ENCODE measurements around the gene TMEM43. TPM values are rescaled to one million over a fixed set of nuclear protein-coding genes. Genes with fewer than 3 reads are reported as not detected.
A peak's percentile ranks its signal among the peaks of the same experiment; 100 is the strongest.
"Not testable (repeated sequence)": the region's sequence is repeated elsewhere in the genome, so short reads cannot be mapped to it uniquely, and the experiment has no call there.

The TMEM43 gene
- total RNA-seq, 2 experiments from 2014 or later = 40.4 to 42.0 TPM

GRCh38 chr3:14113965-14114635 lies 10.8 kb upstream of the TMEM43 start:
- H3K9me3 Mint-ChIP-seq = no peaks in the 10 kb centered on the region
- POLR2A ChIA-PET = no interaction called here
- no peak overlapping the region for H3K27ac Mint-ChIP-seq
- CTCF ChIA-PET = interaction anchor here (1.1 to 1.5 kb wide), 4 partner anchors 11 to 218 kb away, joined by 3 to 7 read pairs (median 4); partner anchors contain the start of genes CHCHD4 and TMEM43
- H3K4me3 Mint-ChIP-seq = no peak overlapping the region
- no peaks in the 10 kb centered on the region for H3K4me1 Mint-ChIP-seq
- H3K36me3 Mint-ChIP-seq (ENCODE audit: low read depth) = peaks cover 27% of the 10 kb centered on the region
- DNase-seq = no peak
- no peaks in the 10 kb centered on the region for H3K27me3 Mint-ChIP-seq

DNA sequence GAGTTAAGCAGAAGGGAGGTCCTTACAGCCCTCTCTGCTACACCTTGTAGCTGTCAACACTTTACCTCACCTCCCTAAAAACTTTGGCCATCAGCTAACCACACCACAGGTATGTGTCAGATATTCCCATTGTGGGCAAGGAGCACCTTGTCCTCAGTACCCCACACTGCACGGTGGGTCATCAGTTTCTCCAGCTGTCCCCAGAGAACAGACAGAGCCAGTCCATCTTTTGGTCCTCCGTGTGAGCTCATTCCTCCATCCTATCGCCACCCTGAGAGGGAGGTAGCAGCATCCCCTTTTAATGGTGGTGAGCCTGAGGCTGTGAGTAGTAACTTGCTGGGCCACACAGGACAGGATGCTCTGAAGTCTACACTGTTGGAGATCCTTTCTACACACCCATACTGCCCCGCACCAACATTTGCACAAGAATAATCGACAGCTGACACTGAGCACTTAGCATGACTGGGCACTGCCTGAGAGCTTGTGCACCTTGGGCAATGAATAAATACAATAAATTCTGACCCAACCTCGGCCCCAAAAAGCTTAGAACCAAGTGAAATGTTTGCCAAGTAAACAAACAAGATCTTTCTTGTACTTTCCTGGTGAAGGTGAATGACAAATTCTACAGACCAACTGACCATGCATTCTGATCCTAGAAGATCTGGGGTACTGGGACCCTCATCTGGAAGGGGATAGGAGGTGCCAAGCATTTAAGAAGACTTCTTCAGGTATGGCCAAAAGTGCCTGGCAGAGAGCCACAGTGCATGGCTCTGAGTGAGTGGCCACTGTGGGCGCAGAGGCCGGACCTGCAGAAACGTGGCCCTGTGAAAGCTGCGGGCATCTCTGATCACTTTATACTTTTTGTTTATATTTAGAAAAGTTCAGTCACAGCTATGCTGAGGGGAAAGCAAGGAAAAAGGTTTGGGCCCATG lies 7.1 kb upstream of the TMEM43 start:
- CTCF ChIA-PET = interaction anchor here (0.5 to 1.5 kb wide), 5 partner anchors 12 to 214 kb away, joined by 3 to 4 read pairs (median 3); no protein-coding TSS in a partner anchor

GRCh38 chr3:14118400-14119381 lies 6.2 kb upstream of the TMEM43 start:
- ChIA-PET POLR2A (no interaction called here), CTCF (interaction anchor here (0.5 to 1.3 kb wide), 3 partner anchors 12 to 213 kb away, joined by 3 to 4 read pairs (median 3); no protein-coding TSS in a partner anchor)
- peaks cover 23% of the 10 kb centered on the region for H3K36me3 Mint-ChIP-seq (ENCODE audit: low read depth)

More for the DNA sequence above, 7.1 kb upstream of the TMEM43 start:
- DNase-seq = no peak
- Mint-ChIP-seq H3K9me3 (no peaks in the 10 kb centered on the region), H3K27me3 (no peaks in the 10 kb centered on the region), H3K27ac (no peak overlapping the region), H3K4me1 (peaks cover 26% of the 10 kb centered on the region), H3K36me3 (ENCODE audit: low read depth) (peaks cover 30% of the 10 kb centered on the region), H3K4me3 (no peak overlapping the region)
- POLR2A ChIA-PET = no interaction called here

GRCh38 chr3:14119651-14120050 lies 5.2 kb upstream of the TMEM43 start:
- CTCF ChIA-PET = no interaction called here
- H3K4me1 Mint-ChIP-seq = peaks cover 38% of the 10 kb centered on the region
- peaks cover 23% of the 10 kb centered on the region for H3K36me3 Mint-ChIP-seq (ENCODE audit: low read depth)
- H3K4me3 Mint-ChIP-seq = no peak overlapping the region
- POLR2A ChIA-PET = no interaction called here
- DNase-seq = no peak
- H3K9me3 Mint-ChIP-seq = no peaks in the 10 kb centered on the region
- no peak overlapping the region for H3K27ac Mint-ChIP-seq
- H3K27me3 Mint-ChIP-seq = no peaks in the 10 kb centered on the region

More at GRCh38 chr3:14118400-14119381, 6.2 kb upstream of the TMEM43 start:
- Mint-ChIP-seq H3K4me3 (no peak overlapping the region), H3K27me3 (no peaks in the 10 kb centered on the region), H3K27ac (no peak overlapping the region), H3K4me1 (peaks cover 36% of the 10 kb centered on the region), H3K9me3 (no peaks in the 10 kb centered on the region)
- no peak for DNase-seq

- Mint-ChIP-seq H3K36me3 (ENCODE audit: low read depth) (peaks cover 23% of the 10 kb centered on the region), H3K27ac (no peak overlapping the region), H3K9me3 (no peaks in the 10 kb centered on the region), H3K4me1 (peaks cover 38% of the 10 kb centered on the region), H3K27me3 (no peaks in the 10 kb centered on the region), H3K4me3 (no peak overlapping the region)
- ChIA-PET CTCF (interaction anchor here (1.6 kb wide), 1 partner anchor 14 kb away, joined by 3 read pairs; no protein-coding TSS in a partner anchor), POLR2A (no interaction called here)
- no peak for DNase-seq
Measured at GRCh38 chr3:14120111-14120920, 4.5 kb upstream of the TMEM43 start.

DNA sequence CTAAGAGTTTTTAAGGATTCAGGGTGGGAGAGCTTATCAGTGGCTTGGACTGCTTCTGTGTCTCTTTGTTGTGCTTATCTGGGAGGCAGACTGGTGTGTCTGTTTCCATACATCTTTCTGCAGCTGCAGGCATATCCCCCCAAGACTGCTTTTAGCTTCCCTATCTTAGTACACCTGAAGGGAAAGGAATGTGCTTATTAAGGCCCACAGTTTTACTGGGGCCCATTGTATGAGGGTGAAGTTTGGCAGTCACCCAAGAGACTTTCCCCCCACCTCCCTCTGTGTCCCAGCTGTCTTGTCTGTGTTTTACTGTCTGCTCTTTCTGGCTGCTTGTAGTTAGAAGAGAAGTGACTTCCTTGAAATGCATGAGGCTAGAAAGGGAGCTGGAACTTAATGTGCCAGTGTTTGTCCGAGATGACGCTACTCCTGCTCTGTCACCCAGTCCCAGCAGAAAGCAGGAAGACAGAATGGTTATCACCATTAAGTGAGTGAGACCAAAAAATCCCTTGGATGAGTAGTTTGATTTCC lies 3.9 kb upstream of the TMEM43 start:
- peak overlapping the region; percentile 16 for H3K27ac Mint-ChIP-seq
- peaks cover 21% of the 10 kb centered on the region for H3K36me3 Mint-ChIP-seq (ENCODE audit: low read depth)
- H3K27me3 Mint-ChIP-seq, POLR2A ChIA-PET, H3K9me3 Mint-ChIP-seq, DNase-seq, H3K4me3 Mint-ChIP-seq: not testable (repeated sequence)
- CTCF ChIA-PET = interaction anchor here (1.2 to 1.6 kb wide), 2 partner anchors 13 to 57 kb away, joined by 3 read pairs; partner anchors contain the start of genes LSM3 and XPC
- H3K4me1 Mint-ChIP-seq = peaks cover 41% of the 10 kb centered on the region

DNA sequence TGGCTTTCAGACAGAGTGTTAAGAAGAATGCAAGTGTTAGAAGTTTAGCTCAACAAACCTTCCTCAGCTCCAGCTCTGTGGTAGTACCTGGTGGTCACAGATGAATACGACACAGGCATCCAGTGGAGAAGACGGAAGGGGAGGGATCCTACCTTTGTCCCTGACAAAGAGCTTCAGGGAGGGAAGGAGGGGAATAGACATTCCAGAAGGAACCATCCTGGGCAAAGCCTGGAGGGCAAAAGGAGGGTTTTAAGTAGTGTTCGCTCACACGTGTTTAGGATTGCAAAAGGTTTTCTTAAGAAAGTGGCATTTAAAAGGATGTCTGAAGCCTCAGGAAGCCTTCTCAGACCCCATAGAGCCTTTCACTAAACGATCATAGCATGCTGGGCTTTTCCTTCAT lies 3.0 kb upstream of the TMEM43 start:
- ChIA-PET CTCF (interaction anchor here (1.1 to 1.6 kb wide), 3 partner anchors 12 to 57 kb away, joined by 3 read pairs; partner anchors contain the start of genes LSM3 and XPC), POLR2A (no interaction called here)
- H3K4me1 Mint-ChIP-seq = peaks cover 50% of the 10 kb centered on the region
- H3K27ac Mint-ChIP-seq = no peak overlapping the region
- no peak for DNase-seq
- H3K9me3 Mint-ChIP-seq = no peaks in the 10 kb centered on the region
- no peak overlapping the region for H3K4me3 Mint-ChIP-seq
- H3K27me3 Mint-ChIP-seq = no peaks in the 10 kb centered on the region
- peaks cover 22% of the 10 kb centered on the region for H3K36me3 Mint-ChIP-seq (ENCODE audit: low read depth)

GRCh38 chr3:14122301-14122700 lies 2.6 kb upstream of the TMEM43 start:
- ChIA-PET POLR2A (no interaction called here), CTCF (interaction anchor here (1.1 to 1.6 kb wide), 2 partner anchors 12 to 57 kb away, joined by 3 read pairs; partner anchors contain the start of genes LSM3 and XPC)
- H3K9me3 Mint-ChIP-seq = no peaks in the 10 kb centered on the region
- peak overlapping the region; percentile 11 for H3K27ac Mint-ChIP-seq
- no peak for DNase-seq
- H3K27me3 Mint-ChIP-seq = no peaks in the 10 kb centered on the region
- peaks cover 22% of the 10 kb centered on the region for H3K36me3 Mint-ChIP-seq (ENCODE audit: low read depth)
- peaks cover 54% of the 10 kb centered on the region for H3K4me1 Mint-ChIP-seq
- peak overlapping the region; percentile 95 for H3K4me3 Mint-ChIP-seq

GRCh38 chr3:14123308-14124222 lies 1.3 kb upstream of the TMEM43 start:
- POLR2A ChIA-PET = no interaction called here
- CTCF ChIA-PET = interaction anchor here (1.1 to 3.5 kb wide), 4 partner anchors 13 to 80 kb away, joined by 3 to 17 read pairs (median 3); partner anchors contain the start of genes LSM3 and XPC
- Mint-ChIP-seq H3K27ac (peak overlapping the region; percentile 93), H3K36me3 (ENCODE audit: low read depth) (peaks cover 34% of the 10 kb centered on the region), H3K4me3 (peak overlapping the region; percentile 95), H3K9me3 (no peaks in the 10 kb centered on the region), H3K27me3 (no peaks in the 10 kb centered on the region), H3K4me1 (peaks cover 67% of the 10 kb centered on the region)
- no peak for DNase-seq

- DNase-seq = peak; percentile 69
- H3K4me3 Mint-ChIP-seq = peak overlapping the region; percentile 95
- peak overlapping the region; percentile 93 for H3K27ac Mint-ChIP-seq
- CTCF ChIA-PET = interaction anchor here (0.8 to 3.5 kb wide), 11 partner anchors 9 to 707 kb away, joined by 3 to 17 read pairs (median 3); partner anchors contain the start of genes LSM3 and XPC
- H3K4me1 Mint-ChIP-seq = peaks cover 69% of the 10 kb centered on the region
- no peaks in the 10 kb centered on the region for H3K9me3 Mint-ChIP-seq
- peaks cover 40% of the 10 kb centered on the region for H3K36me3 Mint-ChIP-seq (ENCODE audit: low read depth)
- POLR2A ChIA-PET = no interaction called here
- H3K27me3 Mint-ChIP-seq = no peaks in the 10 kb centered on the region
Measured at GRCh38 chr3:14124223-14124614, 633 bp upstream of the TMEM43 start.
